GM23248 (cell line): ENCODE results near the gene MYRF.

Experiments
- EZH2 ChIP-seq: fragments of 200-600 bp; sonication (generic); IDR thresholded peaks from 2 replicates; pipeline ENCODE4 v1.6.1; 2018; ENCODE audit warnings: antibody characterized with exemption, mild to moderate bottlenecking; ENCODE audit not compliant: insufficient read depth, poor library complexity, severe bottlenecking
- EZH2phosphoT487 ChIP-seq: fragments of 200-600 bp; sonication (generic); IDR thresholded peaks from 2 replicates; pipeline ENCODE4 v1.6.1; 2018; ENCODE audit warnings: antibody characterized with exemption, moderate library complexity, mild to moderate bottlenecking, low read depth; ENCODE audit not compliant: insufficient read depth

DNA sequence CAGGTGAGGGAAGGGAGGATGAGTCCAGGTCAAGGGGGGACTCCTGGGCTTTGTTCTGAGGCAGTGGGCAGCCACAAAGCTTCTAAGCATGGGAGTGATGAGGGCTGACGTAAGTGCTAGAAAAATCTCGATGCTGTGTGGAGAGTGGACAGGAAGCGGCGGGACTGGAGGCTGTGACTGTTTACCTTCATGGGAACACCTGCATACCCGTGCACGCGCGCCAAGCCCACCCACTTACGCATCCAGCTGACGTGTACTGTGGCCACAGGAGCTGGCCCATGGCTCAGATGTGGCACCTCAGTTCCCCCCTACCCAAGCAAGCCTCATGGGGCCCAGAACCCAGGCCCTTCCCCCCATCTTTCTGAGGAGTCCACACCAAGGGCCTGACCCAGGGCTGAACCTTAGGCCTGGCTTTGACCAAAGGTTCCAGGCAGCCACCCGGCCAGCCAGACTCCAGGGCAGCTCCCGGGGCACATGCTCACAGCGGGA is 14.0 kb downstream of the MYRF start:
- TF ChIP-seq EZH2 (no peak), EZH2phosphoT487 (no peak)
